ENCODE results near the gene LRTM1.

The LRTM1 gene

DNA sequence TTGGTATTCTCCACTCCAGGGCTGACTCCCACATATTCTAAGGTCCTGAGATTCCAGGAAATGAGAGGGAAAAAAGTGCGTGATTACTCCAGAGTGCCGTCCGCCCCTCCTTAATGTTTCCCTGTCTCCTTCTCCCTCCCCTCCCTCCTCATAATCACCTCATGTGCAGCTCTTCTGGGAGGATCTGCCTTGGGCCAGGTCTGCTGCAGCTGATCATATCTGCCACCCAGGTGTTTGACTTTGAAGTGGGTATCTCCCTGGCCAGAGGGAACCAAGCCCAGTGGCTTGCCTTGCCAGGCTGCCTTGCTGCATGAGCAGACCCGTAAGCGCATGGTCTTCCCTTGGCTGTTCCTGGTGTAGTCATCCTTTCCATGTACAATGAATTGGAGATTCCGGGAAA, 28.1 kb upstream of the LRTM1 start:
- H3K36me3 ChIP-seq (ENCODE audit: low read depth): no peaks in the 10 kb centered on the region
- no peak for DNase-seq (ENCODE audit: low spot score)
- H3K4me1 ChIP-seq (ENCODE audit: insufficient read depth, poor library complexity, severe bottlenecking): peaks cover 8% of the 10 kb centered on the region
- H3K9me3 ChIP-seq (ENCODE audit: severe bottlenecking): no peaks in the 10 kb centered on the region
- H3K4me3 ChIP-seq (ENCODE audit: severe bottlenecking): no peak overlapping the region
- no peak for ATAC-seq (ENCODE audit: low read depth)
- TF ChIP-seq, protein P1, sequence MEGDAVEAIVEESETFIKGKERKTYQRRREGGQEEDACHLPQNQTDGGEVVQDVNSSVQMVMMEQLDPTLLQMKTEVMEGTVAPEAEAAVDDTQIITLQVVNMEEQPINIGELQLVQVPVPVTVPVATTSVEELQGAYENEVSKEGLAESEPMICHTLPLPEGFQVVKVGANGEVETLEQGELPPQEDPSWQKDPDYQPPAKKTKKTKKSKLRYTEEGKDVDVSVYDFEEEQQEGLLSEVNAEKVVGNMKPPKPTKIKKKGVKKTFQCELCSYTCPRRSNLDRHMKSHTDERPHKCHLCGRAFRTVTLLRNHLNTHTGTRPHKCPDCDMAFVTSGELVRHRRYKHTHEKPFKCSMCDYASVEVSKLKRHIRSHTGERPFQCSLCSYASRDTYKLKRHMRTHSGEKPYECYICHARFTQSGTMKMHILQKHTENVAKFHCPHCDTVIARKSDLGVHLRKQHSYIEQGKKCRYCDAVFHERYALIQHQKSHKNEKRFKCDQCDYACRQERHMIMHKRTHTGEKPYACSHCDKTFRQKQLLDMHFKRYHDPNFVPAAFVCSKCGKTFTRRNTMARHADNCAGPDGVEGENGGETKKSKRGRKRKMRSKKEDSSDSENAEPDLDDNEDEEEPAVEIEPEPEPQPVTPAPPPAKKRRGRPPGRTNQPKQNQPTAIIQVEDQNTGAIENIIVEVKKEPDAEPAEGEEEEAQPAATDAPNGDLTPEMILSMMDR (IDR thresholded peaks at IDR 0.05; ENCODE audit: poor library complexity, severe bottlenecking): no peak
- H3K27me3 ChIP-seq (ENCODE audit: insufficient read depth, poor library complexity, severe bottlenecking): no peaks in the 10 kb centered on the region
- H3K27ac ChIP-seq (ENCODE audit: poor library complexity, severe bottlenecking): no peak overlapping the region

DNA sequence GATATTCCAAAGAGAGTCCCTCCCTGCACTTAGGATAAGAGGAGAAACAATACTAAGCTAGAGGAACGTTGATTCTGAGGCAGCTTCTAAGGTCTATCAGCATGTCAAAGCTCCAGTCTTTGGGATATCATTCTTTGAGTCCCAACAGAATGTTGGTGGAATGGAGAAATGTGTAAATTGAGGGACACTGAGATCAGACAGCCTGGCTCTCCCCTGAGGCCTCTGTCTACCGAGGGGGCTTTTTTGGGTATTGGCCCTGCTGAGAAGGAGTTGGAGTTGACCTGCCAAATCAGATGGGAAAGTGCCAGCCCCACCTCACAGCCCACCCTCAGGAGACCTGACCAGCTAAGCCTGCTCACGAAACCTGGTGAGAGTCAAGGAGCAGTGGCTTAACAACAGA, 27.6 kb upstream of the LRTM1 start:
- Histone ChIP-seq H3K27me3 (ENCODE audit: insufficient read depth, poor library complexity, severe bottlenecking) (no peaks in the 10 kb centered on the region), H3K9me3 (ENCODE audit: severe bottlenecking) (no peaks in the 10 kb centered on the region), H3K36me3 (ENCODE audit: low read depth) (no peaks in the 10 kb centered on the region), H3K4me3 (ENCODE audit: severe bottlenecking) (no peak overlapping the region), H3K4me1 (ENCODE audit: insufficient read depth, poor library complexity, severe bottlenecking) (peaks cover 8% of the 10 kb centered on the region), H3K27ac (ENCODE audit: poor library complexity, severe bottlenecking) (no peak overlapping the region)
- TF ChIP-seq, protein P1 (IDR thresholded peaks at IDR 0.05; ENCODE audit: poor library complexity, severe bottlenecking): no peak
- DNase-seq (ENCODE audit: low spot score): no peak
- ATAC-seq (ENCODE audit: low read depth): no peak

DNA sequence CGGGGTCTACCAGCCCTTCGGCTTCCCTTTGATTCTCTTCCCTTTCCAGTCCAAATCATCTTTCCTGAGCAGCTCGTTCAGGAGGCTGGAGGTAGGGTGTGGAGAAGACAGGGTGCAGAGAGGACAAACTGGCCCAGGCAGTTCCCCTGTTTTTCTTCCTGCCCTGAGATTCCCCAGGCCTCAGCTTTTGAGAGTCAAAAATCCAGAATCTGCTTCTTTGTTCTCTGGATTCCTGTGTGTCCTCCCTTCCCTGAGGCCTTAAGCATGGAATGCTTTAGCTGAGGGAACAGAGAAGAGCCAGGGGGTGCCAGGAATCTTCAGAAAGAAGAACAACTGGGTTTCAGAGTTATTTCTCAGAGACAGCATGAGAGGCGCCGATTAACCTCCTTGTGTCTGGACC, 26.7 kb upstream of the LRTM1 start:
- Histone ChIP-seq H3K4me3 (ENCODE audit: severe bottlenecking) (no peak overlapping the region), H3K27ac (ENCODE audit: poor library complexity, severe bottlenecking) (no peak overlapping the region), H3K36me3 (ENCODE audit: low read depth) (no peaks in the 10 kb centered on the region), H3K27me3 (ENCODE audit: insufficient read depth, poor library complexity, severe bottlenecking) (no peaks in the 10 kb centered on the region), H3K9me3 (ENCODE audit: severe bottlenecking) (no peaks in the 10 kb centered on the region), H3K4me1 (ENCODE audit: insufficient read depth, poor library complexity, severe bottlenecking) (peaks cover 8% of the 10 kb centered on the region)
- ATAC-seq (ENCODE audit: low read depth) (no peak), DNase-seq (ENCODE audit: low spot score) (no peak)
- TF ChIP-seq, protein P1 (IDR thresholded peaks at IDR 0.05; ENCODE audit: poor library complexity, severe bottlenecking): no peak

DNA sequence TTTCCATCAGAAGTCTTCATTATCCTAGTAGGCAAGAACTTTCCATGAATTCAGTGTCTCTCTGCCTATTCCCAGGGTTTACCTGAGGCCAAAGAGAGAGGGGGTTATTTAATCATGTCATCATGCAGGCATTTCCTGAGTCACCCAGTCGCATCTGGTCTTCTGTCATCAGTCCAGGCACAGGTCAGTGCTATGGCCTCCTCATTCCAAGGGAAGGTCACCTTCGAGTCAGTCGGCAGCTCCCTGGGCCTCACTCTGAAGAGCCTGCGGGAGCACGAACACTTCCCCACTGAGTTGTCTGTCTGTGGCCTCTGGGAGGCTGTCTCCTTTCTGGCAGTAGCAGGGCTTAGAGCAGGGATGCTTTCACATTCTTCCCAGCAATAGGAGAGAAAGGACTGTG, 26.2 kb upstream of the LRTM1 start:
- H3K9me3 ChIP-seq (ENCODE audit: severe bottlenecking): no peaks in the 10 kb centered on the region
- ATAC-seq (ENCODE audit: low read depth) (peak; percentile 71), DNase-seq (ENCODE audit: low spot score) (no peak)
- no peak overlapping the region for H3K4me3 ChIP-seq (ENCODE audit: severe bottlenecking)
- no peak overlapping the region for H3K27ac ChIP-seq (ENCODE audit: poor library complexity, severe bottlenecking)
- H3K4me1 ChIP-seq (ENCODE audit: insufficient read depth, poor library complexity, severe bottlenecking): peaks cover 8% of the 10 kb centered on the region
- H3K27me3 ChIP-seq (ENCODE audit: insufficient read depth, poor library complexity, severe bottlenecking): no peaks in the 10 kb centered on the region
- TF ChIP-seq, protein P1 (IDR thresholded peaks at IDR 0.05; ENCODE audit: poor library complexity, severe bottlenecking): no peak
- no peaks in the 10 kb centered on the region for H3K36me3 ChIP-seq (ENCODE audit: low read depth)

DNA sequence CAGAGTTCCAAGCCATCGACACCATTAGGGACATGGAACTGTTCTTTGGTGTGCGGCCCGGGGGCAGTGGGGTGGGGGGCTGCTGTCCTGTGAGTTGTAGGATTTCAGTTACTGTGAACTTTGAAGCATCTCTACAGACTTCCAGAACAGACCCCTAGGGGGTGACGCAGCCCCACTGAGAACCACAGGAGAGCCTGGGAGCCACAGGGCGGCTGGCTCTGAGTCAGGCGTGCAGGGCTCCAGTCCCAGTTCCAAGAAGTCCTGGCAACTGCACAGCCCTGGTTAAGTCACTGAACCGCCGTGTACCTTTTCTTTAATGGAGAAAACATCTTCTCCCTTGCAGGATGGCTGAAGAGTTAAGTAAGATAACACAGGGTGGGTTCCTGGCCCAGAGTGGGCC, 23.5 kb upstream of the LRTM1 start:
- ATAC-seq (ENCODE audit: low read depth) (peak; percentile 74; the same call in 2 of the 3 replicates), DNase-seq (ENCODE audit: low spot score) (no peak)
- H3K9me3 ChIP-seq (ENCODE audit: severe bottlenecking): no peaks in the 10 kb centered on the region
- no peaks in the 10 kb centered on the region for H3K27me3 ChIP-seq (ENCODE audit: insufficient read depth, poor library complexity, severe bottlenecking)
- H3K4me1 ChIP-seq (ENCODE audit: insufficient read depth, poor library complexity, severe bottlenecking): peaks cover 8% of the 10 kb centered on the region
- TF ChIP-seq, protein P1 (IDR thresholded peaks at IDR 0.05; ENCODE audit: poor library complexity, severe bottlenecking): peak; percentile 35
- H3K4me3 ChIP-seq (ENCODE audit: severe bottlenecking): no peak overlapping the region
- no peak overlapping the region for H3K27ac ChIP-seq (ENCODE audit: poor library complexity, severe bottlenecking)
- H3K36me3 ChIP-seq (ENCODE audit: low read depth): no peaks in the 10 kb centered on the region
